GM21360 (cell line): ENCODE results near the gene COQ10A.
A peak's percentile ranks its signal among the peaks of the same experiment; 100 is the strongest.

Experiments used
- ATAC-seq: cut with Tn5 transposase; IDR thresholded peaks from one replicate; pipeline ENCODE4 v1.9.1; 2021; ENCODE audit warnings: mild to moderate bottlenecking, moderate library complexity; ENCODE audit not compliant: unreplicated experiment

The COQ10A gene

GRCh38 chr12:56311003-56311402, 44.3 kb downstream of the COQ10A start:
- no peak for ATAC-seq

- no peak for ATAC-seq
Observed at GRCh38 chr12:56315249-56315621, 48.5 kb downstream of the COQ10A start.

- peak; percentile 89 for ATAC-seq
Observed at GRCh38 chr12:56315622-56316473, 49.1 kb downstream of the COQ10A start, which contains the start of gene CNPY2. Gene CNPY2, minus strand, starts transcription at chr12:56315988. Its CDS starts 771 bp downstream, at chr12:56315217.

DNA sequence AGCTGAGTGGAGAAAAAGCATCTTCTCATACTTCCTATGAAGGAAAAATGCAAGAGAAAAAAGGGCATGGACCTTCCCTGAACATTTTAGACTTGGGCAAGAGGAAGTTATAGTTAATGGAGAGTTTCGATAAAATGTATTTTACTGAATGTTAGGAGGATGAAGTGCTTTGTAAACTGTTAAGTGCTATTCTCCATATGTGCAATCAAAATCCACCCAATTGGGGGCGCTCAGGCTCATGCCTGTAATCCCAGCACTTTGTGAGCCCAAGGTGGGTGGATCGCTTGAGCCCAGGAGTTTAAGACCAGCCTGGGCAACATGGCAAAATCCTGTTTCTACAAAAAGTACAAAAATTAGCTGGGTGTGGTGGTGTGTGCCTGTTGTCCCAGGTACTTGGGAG, 50.9 kb downstream of the COQ10A start:
- no peak for ATAC-seq
